ENCODE results near the gene ZFC3H1. TPM values are rescaled to one million over a fixed set of nuclear protein-coding genes. Genes with fewer than 3 reads are reported as not detected.

Gene ZFC3H1
- total RNA-seq, 1 experiment from 2014 or later = 9.3 TPM

DNA sequence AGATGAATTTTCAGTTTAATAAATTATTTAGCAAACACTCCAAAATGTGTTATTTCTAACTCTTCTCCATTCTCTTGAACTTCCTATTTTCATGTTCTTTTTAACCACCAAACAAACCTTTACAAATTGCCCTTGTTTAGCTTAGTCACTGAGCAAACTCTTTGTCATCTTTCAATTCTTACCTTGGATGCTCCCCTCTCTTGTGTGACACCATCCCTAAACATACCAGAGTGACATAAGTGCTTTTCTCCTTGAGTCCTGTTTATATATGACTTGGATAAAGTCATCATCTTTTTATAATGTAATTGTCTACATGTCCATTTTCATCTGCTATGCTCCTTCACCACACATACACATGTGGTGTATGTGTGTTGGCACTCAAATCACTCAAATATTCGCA is 18.8 kb upstream of the ZFC3H1 start:
- DNase-seq (ENCODE audit: low read depth) = no peak

DNA sequence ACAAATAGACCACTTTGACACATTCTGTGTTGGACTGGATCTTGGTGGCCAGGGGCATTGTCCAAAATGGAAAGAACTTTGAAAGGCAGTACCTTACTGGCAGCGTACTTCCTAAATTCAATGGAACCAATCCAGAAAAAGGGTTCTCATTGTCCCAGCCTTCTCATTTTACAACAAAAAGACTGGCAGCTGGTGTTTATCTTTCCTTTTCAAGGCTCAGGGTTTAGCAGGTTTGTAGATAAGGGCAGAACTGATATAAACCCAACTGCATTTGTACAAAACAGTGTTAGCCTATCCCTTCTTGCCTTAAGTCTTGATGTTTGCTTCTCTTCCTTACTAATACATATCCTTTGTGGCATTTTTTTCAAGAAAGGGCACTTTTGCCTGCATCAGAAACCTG is 8.2 kb upstream of the ZFC3H1 start:
- DNase-seq (ENCODE audit: low read depth) = no peak

DNA sequence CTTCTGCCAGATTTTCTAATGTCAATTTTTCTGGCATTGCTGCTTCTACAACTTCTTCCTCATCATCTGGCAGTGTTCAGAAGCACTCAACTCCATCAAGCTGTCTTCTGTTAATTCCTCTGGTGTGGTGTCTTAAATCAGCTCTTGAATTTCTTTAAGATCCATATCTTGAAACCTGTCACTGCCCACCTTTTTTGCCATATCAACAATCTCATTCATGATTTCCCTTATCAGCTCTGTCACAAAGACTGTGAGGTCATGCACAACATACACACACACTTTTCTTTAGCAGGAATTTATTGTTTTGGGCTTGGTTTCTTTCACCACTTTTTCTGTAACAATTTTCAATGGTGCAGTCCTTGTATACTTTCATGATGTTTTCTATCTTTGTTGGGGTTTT is 7.7 kb upstream of the ZFC3H1 start:
- DNase-seq (ENCODE audit: low read depth) = no peak

DNA sequence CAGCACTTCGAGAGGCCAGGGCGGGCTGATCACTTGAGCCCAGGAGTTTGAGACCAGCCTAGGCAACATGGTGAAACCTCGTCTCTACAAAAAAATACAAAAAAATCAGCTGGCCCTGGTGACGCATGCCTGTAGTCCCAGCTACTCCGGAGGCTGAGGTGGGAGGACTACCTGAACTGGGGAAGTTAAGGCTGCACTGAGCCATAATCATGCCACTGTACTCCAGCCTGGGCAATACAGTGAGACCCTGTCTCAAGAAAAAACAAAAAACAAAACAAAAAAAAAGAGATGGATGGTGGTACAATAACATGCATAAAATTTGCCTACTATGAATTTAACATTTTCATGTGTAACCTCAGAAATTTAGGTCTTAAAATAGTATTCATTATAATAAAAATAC is 2.6 kb upstream of the ZFC3H1 start:
- DNase-seq (ENCODE audit: low read depth) = no peak

DNA sequence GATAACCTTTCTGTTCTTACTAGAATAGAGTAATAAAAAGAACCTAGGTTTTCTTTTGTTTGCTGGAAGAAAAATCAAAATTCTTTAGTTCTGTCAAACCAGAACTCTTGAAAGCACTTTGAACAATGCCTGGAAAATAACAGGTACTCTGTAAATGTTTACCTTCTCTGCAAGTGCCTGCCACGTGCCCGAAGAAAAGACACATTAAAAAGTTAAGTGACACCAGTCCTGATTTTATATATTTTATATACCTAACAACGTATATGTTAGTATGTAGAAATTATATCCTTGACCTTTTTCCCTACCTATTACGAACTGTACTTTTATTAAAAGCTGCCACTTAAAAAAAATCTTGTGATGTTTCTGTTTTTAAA is 1.4 kb upstream of the ZFC3H1 start:
- no peak for DNase-seq (ENCODE audit: low read depth)

DNA sequence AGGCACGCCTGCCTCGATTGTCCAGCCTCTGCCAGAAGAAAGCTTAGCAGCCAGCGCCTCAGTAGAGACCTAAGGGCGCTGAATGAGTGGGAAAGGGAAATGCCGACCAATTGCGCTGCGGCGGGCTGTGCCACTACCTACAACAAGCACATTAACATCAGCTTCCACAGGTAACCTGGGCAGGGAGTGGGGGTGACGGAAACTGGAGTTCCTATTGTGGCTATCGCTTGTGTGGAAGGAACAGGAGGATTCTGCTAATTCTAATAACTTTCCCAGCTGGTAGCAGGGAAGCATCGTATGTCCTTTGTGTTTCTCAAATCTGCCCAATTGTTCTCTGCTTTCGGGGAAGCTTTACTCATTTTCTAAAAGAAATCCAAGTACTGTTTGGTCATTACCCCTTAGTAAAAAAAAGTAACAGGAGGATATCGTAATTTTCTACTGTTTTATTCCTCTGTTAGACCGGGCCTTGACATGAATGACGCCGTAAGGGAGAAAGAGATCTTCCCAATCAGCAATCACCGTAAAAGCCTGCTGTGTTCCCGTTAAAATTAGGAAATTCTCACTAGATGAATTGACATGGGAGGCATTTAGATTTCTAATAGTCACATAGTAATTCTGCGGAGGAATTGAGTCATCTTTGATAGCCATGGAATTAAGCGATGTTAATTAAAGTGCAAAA is 902 bp upstream of the ZFC3H1 start:
- DNase-seq (ENCODE audit: low read depth) = no peak

DNA sequence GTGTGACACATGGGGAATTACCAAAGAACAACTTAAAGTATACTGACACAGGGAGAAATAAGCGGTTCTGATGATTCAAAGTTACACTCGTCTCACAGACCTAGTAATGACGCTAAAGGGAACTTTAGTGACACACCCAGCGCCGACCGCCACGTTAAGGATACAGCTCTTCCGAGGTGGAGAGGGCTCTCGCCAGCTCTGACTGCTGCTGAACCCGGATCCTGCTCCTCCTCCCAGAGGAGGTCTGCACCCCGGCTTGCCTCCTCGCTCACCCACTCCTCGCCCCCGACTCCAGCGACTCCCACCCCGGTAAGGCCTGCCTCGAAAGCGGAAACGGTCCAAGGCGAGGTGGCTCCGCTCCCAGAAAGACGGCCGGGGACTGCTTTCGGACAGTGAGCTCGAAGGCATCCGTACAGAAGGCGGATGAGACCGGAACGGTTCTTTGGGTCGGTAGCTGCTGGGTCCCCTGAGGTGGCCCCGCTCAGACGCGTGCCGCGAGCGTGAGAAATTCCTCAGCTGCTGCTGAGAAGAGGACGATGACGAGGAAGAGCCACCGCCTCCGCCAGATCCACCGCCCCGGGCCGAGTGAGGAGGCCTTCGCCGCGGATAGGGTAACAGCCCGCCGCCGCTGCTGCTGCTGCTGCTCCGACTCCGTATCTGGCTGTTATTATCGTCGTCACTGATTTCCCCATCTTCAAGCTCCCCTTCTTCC is 643 bp downstream of the ZFC3H1 start:
- peak; percentile 46 for DNase-seq (ENCODE audit: low read depth)

DNA sequence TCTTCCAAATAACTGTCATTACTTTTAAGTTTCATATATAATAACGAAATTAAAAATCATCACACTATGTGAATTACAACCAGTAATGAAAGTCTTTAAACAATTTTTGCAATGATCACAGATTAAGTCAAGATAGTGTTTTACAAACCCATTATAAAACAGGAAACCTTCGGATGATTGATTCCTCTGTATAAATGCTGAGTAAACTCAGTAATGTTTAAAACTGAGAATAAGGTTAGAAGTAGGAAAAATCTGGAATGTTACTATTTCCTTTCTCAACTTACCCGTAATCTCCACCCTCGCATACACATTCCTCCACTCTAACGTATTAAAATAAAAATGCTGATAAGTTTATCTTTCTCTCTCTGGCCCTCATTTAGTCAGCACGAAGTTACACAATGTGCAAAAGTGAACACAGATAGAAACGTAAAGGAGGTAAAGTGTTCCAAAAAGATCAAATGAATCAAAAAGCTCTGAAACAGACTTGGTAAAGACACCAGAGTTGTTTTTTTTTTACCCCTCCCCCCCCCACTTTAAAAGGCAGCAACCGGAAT is 1.6 kb downstream of the ZFC3H1 start:
- no peak for DNase-seq (ENCODE audit: low read depth)

DNA sequence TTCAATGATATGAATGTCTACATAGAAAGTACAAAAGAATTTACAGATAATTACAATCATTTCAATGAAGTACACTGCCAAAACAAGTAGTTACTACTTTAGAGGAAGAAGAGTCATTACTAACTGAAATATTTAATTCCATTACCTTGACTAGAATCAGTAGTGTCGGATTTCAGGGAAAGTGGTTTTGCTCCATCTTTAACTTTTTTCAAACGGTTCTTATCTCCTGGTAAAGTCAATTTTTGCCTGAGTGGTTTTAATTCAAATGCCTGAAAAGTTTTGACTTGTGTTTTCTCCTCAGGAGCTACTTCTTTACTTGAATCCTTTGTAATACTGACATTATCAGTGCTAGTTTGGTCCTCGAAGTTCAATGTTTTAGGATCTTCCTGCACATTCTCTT is 6.9 kb downstream of the ZFC3H1 start:
- DNase-seq (ENCODE audit: low read depth) = no peak

DNA sequence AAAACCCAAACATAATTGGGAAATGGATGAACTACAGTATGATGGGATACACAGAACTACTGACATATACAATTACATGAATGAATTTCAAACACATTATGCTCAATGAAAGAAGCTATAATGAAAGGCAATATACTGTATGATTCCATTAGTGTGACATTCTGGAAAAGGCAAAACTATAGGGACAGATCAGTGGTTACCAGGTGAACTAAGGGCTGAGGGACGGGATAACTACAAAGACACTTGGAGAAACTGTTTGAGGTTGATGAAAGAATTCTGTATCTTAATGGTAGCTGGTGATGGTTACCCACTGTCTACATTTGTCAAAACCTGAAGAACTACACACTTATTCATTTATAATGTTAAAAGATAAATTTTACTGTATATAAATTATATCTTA is 7.7 kb downstream of the ZFC3H1 start:
- DNase-seq (ENCODE audit: low read depth) = no peak

DNA sequence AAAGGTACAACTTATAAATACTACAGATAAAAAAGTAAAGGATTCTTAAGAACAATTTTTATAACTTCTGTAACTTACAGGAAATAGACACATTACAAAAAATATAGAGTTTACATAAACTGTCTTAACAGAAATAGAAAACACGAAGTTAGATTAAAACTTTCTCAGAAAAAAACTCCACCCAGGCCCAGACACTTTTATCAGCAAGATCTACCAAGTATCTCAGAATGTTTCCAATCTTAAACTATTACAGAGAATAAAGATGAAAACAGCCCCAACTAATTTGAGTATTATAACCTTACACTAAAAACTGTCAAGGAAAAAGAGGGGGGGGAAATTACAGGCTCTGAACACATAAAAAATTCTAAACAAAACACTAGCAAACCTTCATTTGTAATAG is 8.2 kb downstream of the ZFC3H1 start:
- DNase-seq (ENCODE audit: low read depth) = no peak

DNA sequence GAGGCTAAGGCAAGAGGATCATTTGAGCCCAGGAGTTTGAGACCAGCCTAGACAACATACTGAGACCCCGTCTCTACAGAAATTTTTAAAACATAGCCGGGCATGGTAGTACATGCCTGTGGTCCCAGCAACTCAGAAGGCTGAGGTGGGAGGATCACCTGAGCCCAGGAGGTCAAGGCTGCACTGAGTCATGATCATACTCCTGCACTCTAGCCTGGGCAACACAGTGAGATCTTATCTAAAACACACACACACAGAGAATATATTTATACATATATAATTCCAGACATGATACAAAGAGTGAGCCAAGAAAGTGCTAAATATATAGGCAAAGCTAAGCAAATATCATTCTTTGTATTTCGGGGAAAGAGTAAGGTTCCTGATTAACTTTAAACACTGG is 9.4 kb downstream of the ZFC3H1 start:
- DNase-seq (ENCODE audit: low read depth) = no peak

DNA sequence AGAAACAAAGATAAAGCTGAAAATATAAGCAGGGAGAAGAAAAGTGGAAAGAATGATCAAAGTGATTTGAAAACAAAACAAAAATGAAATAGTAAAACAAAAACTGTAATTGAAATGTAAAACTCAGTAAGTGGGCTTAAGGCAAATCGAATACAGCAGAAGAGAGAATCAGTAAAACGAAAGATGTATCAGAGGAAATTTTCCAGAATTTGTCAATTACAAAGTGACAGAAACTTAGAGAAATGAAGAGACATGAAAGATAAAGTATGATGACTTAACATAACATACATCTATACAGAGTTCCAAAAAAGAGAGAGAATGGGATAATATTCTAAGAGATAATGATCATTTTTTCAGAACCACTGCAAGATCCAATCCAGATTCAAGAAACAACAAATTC is 10.5 kb downstream of the ZFC3H1 start:
- DNase-seq (ENCODE audit: low read depth) = no peak

DNA sequence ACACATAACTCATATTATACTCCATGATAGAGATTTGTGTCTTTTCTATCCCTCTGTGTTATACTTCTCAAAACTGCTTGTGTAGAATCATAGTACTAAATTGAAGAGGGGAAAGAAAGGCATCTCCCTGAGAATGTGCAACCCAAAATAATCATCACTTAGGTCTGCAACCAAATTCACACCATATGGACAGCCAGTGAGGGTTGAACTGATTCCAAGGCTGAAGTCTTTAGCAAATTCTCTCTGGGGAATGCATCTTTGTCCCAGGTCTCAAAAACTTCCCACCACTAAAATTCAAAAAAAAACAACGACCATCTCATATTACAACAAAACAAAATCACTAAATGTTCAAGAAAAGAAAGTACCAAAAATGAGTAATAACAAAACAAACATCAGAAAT is 11.0 kb downstream of the ZFC3H1 start:
- DNase-seq (ENCODE audit: low read depth) = no peak

DNA sequence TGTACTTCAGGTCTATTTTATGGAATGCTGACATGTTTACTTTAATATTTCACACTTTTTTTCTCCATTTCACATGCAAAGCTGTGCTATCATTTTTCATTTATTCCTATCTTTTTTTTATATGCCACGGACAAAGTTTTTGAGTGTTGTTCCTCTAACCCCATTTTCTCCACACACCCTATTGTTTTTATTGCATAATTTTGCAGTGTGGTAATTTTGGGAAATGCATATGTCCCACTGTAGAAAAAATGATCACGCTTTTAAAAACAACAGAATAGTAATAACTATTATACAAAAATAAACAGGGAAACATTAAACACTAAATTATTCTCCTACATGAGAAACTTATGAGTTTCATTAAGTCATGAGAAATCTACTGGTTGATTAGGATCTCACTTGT is 14.2 kb downstream of the ZFC3H1 start:
- no peak for DNase-seq (ENCODE audit: low read depth)

DNA sequence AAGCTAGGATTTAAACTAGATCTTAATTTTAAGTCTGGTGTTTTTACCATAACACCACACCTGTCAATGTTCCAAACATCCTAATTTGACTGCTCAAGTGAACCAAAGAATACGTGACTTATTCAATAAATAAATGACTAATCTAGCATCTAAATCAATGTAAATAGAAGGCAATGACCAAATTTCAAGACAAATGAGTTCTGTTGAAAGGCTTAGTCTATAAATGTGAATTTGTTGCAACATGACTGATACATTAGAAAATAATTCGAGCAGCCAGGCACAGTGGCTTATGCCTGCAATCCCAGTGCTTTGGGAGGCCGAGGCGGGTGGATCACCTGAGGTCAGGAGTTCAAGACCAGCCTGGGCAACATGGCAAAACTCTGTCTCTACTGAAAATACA is 15.1 kb downstream of the ZFC3H1 start:
- DNase-seq (ENCODE audit: low read depth) = no peak

DNA sequence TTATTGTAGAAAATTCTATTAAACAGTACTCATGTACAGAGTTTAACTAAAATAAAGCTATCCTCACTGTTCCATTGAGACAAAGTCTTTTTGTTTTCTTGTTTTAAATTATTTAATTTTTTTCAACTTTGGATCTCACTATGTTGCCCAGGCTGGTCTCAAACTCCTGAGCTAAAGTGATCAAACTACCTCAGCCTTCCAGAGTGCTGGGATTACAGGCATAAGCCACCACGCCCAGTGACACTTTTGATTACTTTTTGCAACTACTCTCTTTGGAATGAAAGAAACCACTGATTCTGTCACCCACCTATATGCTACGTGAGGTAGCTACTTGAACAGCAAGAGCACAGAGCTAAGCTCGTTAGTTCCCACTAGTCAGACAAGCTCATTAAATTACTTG is 17.1 kb downstream of the ZFC3H1 start:
- no peak for DNase-seq (ENCODE audit: low read depth)

DNA sequence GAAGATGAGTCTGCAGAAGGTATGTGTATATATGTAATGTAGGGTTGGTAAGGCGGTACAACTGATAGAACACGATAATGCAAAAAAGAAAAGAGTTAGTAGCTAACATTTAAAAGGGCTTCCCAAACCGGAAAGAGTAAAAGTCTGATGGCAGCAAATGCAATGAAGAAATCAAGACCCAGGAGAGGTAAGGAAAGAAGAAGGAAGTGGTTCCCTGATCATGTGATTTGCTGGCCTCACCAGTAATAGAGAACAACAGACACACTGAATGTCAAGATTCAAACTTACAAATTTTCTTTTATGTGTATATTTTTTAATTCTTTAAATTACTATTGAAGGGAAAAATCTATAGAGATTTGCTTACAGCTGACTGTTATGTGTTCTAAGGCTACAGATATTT is 18.4 kb downstream of the ZFC3H1 start:
- no peak for DNase-seq (ENCODE audit: low read depth)

DNA sequence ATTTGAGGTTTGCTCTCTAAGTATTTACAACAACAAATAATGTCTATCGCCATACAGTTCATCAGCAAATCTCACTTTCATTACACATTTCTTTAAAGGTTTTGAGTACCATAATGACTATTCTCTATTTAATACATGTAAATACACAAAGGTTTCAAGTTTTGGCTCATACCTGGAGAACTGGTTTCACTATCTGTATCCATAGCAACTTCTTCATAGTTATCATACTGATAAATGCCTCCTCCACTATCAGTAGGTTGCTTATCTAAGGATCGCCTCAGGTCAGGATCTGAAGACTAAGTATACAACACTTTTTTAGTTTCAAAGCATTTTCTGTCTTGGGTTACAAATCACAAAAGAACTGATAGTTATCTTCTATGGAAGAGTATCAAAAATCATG is 21.4 kb downstream of the ZFC3H1 start:
- no peak for DNase-seq (ENCODE audit: low read depth)

DNA sequence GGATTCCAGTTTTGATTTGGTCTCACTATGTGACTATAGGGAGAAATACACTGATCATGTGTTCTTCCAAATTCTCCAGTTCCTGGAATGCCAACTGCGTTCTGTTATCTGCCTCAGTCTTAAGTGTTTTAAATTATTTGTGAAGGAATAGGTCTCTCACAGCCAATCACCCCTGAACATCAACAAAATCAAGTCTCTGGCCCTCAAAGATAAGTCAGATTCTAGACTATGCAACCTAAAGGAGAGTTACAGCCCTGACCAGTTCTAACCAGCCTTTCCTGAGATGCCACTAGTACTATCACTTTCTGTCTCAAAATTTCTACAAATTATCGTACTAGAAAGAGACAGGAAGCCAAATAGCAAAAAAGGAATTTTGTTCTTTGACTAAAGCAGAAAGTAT is 22.3 kb downstream of the ZFC3H1 start:
- no peak for DNase-seq (ENCODE audit: low read depth)

DNA sequence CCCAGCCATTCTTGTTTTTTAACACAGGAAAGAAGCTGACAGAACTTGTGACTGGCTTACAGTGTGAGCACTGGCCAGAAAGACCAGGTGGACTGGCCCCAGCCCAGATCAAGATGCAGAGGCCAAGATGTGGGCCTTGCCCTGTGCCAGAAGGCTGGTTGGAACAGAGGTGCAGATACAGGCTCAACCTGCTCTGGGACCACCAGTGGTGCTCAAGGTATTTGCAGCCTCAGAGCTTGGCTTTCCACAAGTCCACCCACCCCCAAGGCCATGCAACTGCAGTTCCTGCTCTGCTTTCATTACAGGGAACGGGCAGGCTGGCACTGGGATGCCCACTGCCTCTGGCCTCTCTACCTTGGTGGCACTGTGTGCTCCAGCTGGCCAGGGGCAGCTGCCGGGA is 23.3 kb downstream of the ZFC3H1 start:
- no peak for DNase-seq (ENCODE audit: low read depth)

DNA sequence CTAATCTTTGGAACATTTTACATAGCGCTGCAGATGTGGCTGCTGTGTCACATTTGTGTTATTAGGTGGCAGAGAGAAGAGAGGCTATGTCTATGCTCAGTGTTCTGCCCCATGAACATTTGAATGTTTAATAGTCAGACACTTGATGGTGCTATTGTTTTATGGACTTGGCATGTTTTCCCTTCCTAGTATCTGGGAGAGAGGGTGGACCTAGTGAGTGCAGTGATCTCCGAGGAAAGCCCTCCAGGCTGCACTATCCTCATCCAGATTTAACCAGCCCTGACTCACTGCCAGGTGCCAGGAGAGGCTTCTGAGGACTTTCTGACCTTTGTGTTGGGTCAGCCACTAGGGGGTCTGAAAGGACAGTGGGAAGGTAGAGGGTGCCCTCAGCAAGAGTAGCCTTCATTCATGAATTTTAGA is 24.3 kb downstream of the ZFC3H1 start:
- DNase-seq (ENCODE audit: low read depth) = peak; percentile 23

DNA sequence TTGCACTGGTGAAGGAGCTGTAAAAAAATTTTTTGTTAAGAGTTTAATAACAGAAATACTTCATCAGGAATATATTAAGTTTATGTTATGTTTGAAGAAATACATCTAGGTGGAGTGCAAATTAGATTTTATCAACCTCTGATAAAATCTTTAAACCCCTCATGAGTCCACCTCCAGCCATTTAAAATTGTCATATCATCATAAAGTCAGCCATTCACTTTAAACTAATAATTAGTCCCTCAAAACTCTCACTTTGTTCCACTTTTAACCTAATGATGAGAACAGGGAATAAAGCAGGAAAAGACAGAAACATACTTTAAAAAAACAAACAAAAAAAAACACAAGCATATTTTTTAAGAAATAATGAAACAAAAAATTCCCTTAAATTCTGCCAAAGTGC is 25.1 kb downstream of the ZFC3H1 start:
- no peak for DNase-seq (ENCODE audit: low read depth)
